Measurements from ENCODE around the gene RAB42.
"Not testable (repeated sequence)": the region's sequence is repeated elsewhere in the genome, so short reads cannot be mapped to it uniquely, and the experiment has no call there.

Gene RAB42

GRCh38 chr1:28591708-28592320 lies at the start of gene RAB42:
Gene RAB42 (plus strand): TSS chr1:28592265. CDS start chr1:28592512, 247 bp downstream.
- peak within 1 kb of the TSS; percentile 31 for H3K4me3 ChIP-seq (ENCODE audit: low read length)
- no peaks in the 10 kb centered on the region for H3K36me3 ChIP-seq (ENCODE audit: control insufficient read depth, insufficient read depth, low read length)
- H3K9ac ChIP-seq (ENCODE audit: low read length) = peak within 1 kb of the TSS; percentile 53
- H3K9me3 ChIP-seq (ENCODE audit: control insufficient read depth, low read length) = no peaks in the 10 kb centered on the region
- H3K27me3 ChIP-seq (ENCODE audit: control insufficient read depth, insufficient read depth, low read length) = peaks cover 3% of the 10 kb centered on the region
- H3K4me1 ChIP-seq (ENCODE audit: control insufficient read depth, insufficient read depth, low read length) = peaks cover 22% of the 10 kb centered on the region

DNA sequence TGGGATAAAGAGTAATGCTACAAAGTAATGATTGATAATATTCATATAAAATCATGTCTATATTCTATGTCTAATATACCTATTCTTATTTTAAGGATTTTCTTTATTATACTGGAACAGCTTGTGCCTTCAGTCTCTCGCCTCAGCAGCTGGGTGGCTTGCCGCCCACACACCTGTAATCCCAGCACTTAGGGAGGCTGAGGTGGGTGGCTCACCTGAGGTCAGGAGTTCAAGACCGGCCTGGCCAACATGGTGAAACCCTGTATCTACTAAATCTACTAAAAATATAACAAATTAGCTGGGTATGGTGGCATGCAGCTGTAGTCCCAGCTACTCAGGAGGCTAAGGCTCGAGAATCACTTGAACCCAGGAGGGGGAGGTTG lies 46.8 kb upstream of the RAB42 start:
- no peak overlapping the region for H3K4me3 ChIP-seq (ENCODE audit: low read length)

GRCh38 chr1:28548318-28548717 lies 43.7 kb upstream of the RAB42 start:
- no peak overlapping the region for H3K9ac ChIP-seq (ENCODE audit: low read length)
- no peaks in the 10 kb centered on the region for H3K36me3 ChIP-seq (ENCODE audit: control insufficient read depth, insufficient read depth, low read length)
- H3K4me1 ChIP-seq (ENCODE audit: control insufficient read depth, insufficient read depth, low read length) = no peaks in the 10 kb centered on the region
- H3K27me3 ChIP-seq (ENCODE audit: control insufficient read depth, insufficient read depth, low read length) = no peaks in the 10 kb centered on the region
- H3K4me3 ChIP-seq (ENCODE audit: low read length) = no peak overlapping the region
- H3K9me3 ChIP-seq (ENCODE audit: control insufficient read depth, low read length) = no peaks in the 10 kb centered on the region

More for the DNA sequence above, 46.8 kb upstream of the RAB42 start:
- H3K4me1 ChIP-seq (ENCODE audit: control insufficient read depth, insufficient read depth, low read length) = no peaks in the 10 kb centered on the region
- no peak overlapping the region for H3K9ac ChIP-seq (ENCODE audit: low read length)
- H3K9me3 ChIP-seq (ENCODE audit: control insufficient read depth, low read length) = no peaks in the 10 kb centered on the region
- no peaks in the 10 kb centered on the region for H3K36me3 ChIP-seq (ENCODE audit: control insufficient read depth, insufficient read depth, low read length)
- H3K27me3 ChIP-seq (ENCODE audit: control insufficient read depth, insufficient read depth, low read length) = no peaks in the 10 kb centered on the region

DNA sequence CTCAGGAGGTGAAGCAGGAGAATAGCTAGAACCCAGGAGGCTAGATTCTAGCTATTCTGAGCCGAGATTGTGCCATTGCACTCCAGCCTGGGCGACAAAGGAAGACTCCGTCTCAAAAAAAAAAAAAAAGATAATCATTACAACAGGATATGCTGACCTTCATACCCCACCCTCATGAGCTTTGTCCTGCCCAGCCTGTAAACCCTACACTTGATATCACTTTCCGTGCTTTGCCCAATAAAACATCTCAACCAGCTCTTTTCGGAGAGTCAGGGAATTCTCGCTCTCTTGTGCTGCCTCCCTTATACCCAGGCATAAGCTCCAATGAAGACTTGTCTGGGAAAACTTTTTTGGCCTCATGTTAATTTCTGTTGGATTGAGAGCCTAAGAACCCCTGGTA lies 40.7 kb upstream of the RAB42 start:
- no peak overlapping the region for H3K4me3 ChIP-seq (ENCODE audit: low read length)
- H3K9ac ChIP-seq (ENCODE audit: low read length) = no peak overlapping the region
- H3K4me1 ChIP-seq (ENCODE audit: control insufficient read depth, insufficient read depth, low read length) = no peaks in the 10 kb centered on the region
- H3K27me3 ChIP-seq (ENCODE audit: control insufficient read depth, insufficient read depth, low read length) = no peaks in the 10 kb centered on the region
- H3K9me3 ChIP-seq (ENCODE audit: control insufficient read depth, low read length) = no peaks in the 10 kb centered on the region
- H3K36me3 ChIP-seq (ENCODE audit: control insufficient read depth, insufficient read depth, low read length) = no peaks in the 10 kb centered on the region

GRCh38 chr1:28552758-28553663 lies 39.1 kb upstream of the RAB42 start, which contains the start of gene TRNAU1AP:
Gene TRNAU1AP (plus strand): TSS chr1:28553085. CDS start chr1:28553111, 26 bp downstream.
- no peaks in the 10 kb centered on the region for H3K27me3 ChIP-seq (ENCODE audit: control insufficient read depth, insufficient read depth, low read length)
- H3K9me3 ChIP-seq (ENCODE audit: control insufficient read depth, low read length) = no peaks in the 10 kb centered on the region
- peak within 1 kb of the TSS; percentile 91 for H3K9ac ChIP-seq (ENCODE audit: low read length)
- peak within 1 kb of the TSS; percentile 89 for H3K4me3 ChIP-seq (ENCODE audit: low read length)
- H3K4me1 ChIP-seq (ENCODE audit: control insufficient read depth, insufficient read depth, low read length) = no peaks in the 10 kb centered on the region
- no peaks in the 10 kb centered on the region for H3K36me3 ChIP-seq (ENCODE audit: control insufficient read depth, insufficient read depth, low read length)

DNA sequence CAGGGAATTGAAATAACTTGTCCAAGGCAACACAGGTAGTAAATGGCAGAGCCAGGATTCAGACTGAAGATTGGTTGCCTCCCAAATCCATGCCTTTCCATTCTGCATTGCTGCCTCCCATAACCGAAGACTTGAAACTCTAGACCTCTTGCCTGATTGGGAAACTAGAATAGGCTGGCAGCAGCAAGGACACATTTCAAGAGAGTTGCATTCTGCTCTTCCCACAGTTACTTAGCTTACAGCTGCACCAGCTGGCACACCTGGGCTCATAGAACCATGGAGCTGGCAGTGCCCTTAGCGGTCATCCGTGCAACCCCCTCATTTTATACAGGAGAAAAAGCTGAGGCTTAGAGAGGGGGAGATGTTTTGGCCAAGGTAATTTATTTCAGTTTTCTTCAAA lies 31.2 kb upstream of the RAB42 start:
- no peaks in the 10 kb centered on the region for H3K27me3 ChIP-seq (ENCODE audit: control insufficient read depth, insufficient read depth, low read length)
- peaks cover 6% of the 10 kb centered on the region for H3K36me3 ChIP-seq (ENCODE audit: control insufficient read depth, insufficient read depth, low read length)
- H3K4me1 ChIP-seq (ENCODE audit: control insufficient read depth, insufficient read depth, low read length) = no peaks in the 10 kb centered on the region
- H3K9me3 ChIP-seq (ENCODE audit: control insufficient read depth, low read length) = no peaks in the 10 kb centered on the region
- no peak overlapping the region for H3K4me3 ChIP-seq (ENCODE audit: low read length)
- no peak overlapping the region for H3K9ac ChIP-seq (ENCODE audit: low read length)

DNA sequence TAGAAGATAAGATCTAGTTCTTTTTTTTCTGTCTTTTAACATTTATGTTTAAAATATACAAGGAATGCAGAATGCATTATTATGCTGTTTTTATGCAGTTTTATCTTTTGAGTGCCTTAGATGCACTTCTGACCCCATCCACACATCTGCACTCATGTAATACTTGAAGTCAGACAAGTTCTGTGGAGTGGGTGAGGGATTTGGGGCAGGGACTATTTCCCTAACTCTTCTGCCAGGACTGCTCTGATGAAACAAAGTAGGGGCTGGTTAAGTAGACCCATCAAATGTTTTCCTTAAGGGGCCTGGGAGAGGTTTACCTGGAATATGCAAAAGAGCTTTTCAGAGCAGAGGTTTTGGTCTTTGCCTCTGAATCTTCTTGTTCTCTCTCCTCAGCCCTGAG lies 27.8 kb upstream of the RAB42 start:
- no peak overlapping the region for H3K9ac ChIP-seq (ENCODE audit: low read length)
- no peaks in the 10 kb centered on the region for H3K27me3 ChIP-seq (ENCODE audit: control insufficient read depth, insufficient read depth, low read length)
- H3K9me3 ChIP-seq (ENCODE audit: control insufficient read depth, low read length) = no peaks in the 10 kb centered on the region

GRCh38 chr1:28565040-28565439 lies 27.0 kb upstream of the RAB42 start:
- no peaks in the 10 kb centered on the region for H3K9me3 ChIP-seq (ENCODE audit: control insufficient read depth, low read length)
- H3K36me3 ChIP-seq (ENCODE audit: control insufficient read depth, insufficient read depth, low read length) = peaks cover 6% of the 10 kb centered on the region
- H3K27me3 ChIP-seq (ENCODE audit: control insufficient read depth, insufficient read depth, low read length) = no peaks in the 10 kb centered on the region
- H3K4me1 ChIP-seq (ENCODE audit: control insufficient read depth, insufficient read depth, low read length) = no peaks in the 10 kb centered on the region
- H3K4me3 ChIP-seq (ENCODE audit: low read length) = no peak overlapping the region
- H3K9ac ChIP-seq (ENCODE audit: low read length) = no peak overlapping the region

More for the DNA sequence above, 27.8 kb upstream of the RAB42 start:
- Histone ChIP-seq H3K4me3 (ENCODE audit: low read length) (no peak overlapping the region), H3K4me1 (ENCODE audit: control insufficient read depth, insufficient read depth, low read length) (no peaks in the 10 kb centered on the region), H3K36me3 (ENCODE audit: control insufficient read depth, insufficient read depth, low read length) (peaks cover 6% of the 10 kb centered on the region)

- Histone ChIP-seq H3K4me3 (ENCODE audit: low read length) (no peak overlapping the region), H3K36me3 (ENCODE audit: control insufficient read depth, insufficient read depth, low read length) (peaks cover 6% of the 10 kb centered on the region), H3K9me3 (ENCODE audit: control insufficient read depth, low read length) (no peaks in the 10 kb centered on the region), H3K4me1 (ENCODE audit: control insufficient read depth, insufficient read depth, low read length) (no peaks in the 10 kb centered on the region), H3K9ac (ENCODE audit: low read length) (no peak overlapping the region), H3K27me3 (ENCODE audit: control insufficient read depth, insufficient read depth, low read length) (no peaks in the 10 kb centered on the region)
Observed at GRCh38 chr1:28565726-28566125, 26.3 kb upstream of the RAB42 start.

- H3K9me3 ChIP-seq (ENCODE audit: control insufficient read depth, low read length) = no peaks in the 10 kb centered on the region
- peaks cover 6% of the 10 kb centered on the region for H3K36me3 ChIP-seq (ENCODE audit: control insufficient read depth, insufficient read depth, low read length)
- H3K27me3 ChIP-seq (ENCODE audit: control insufficient read depth, insufficient read depth, low read length) = no peaks in the 10 kb centered on the region
- no peak overlapping the region for H3K9ac ChIP-seq (ENCODE audit: low read length)
- no peak overlapping the region for H3K4me3 ChIP-seq (ENCODE audit: low read length)
- no peaks in the 10 kb centered on the region for H3K4me1 ChIP-seq (ENCODE audit: control insufficient read depth, insufficient read depth, low read length)
Observed at GRCh38 chr1:28566931-28567330, 25.1 kb upstream of the RAB42 start.

GRCh38 chr1:28571911-28572310 lies 20.2 kb upstream of the RAB42 start:
- no peaks in the 10 kb centered on the region for H3K4me1 ChIP-seq (ENCODE audit: control insufficient read depth, insufficient read depth, low read length)
- H3K9me3 ChIP-seq (ENCODE audit: control insufficient read depth, low read length) = no peaks in the 10 kb centered on the region
- H3K9ac ChIP-seq (ENCODE audit: low read length) = no peak overlapping the region
- no peak overlapping the region for H3K4me3 ChIP-seq (ENCODE audit: low read length)
- H3K27me3 ChIP-seq (ENCODE audit: control insufficient read depth, insufficient read depth, low read length) = no peaks in the 10 kb centered on the region
- H3K36me3 ChIP-seq (ENCODE audit: control insufficient read depth, insufficient read depth, low read length) = no peaks in the 10 kb centered on the region

- not testable (repeated sequence) for H3K4me1 ChIP-seq (ENCODE audit: control insufficient read depth, insufficient read depth, low read length); H3K36me3 ChIP-seq (ENCODE audit: control insufficient read depth, insufficient read depth, low read length); H3K4me3 ChIP-seq (ENCODE audit: low read length); H3K27me3 ChIP-seq (ENCODE audit: control insufficient read depth, insufficient read depth, low read length); H3K9ac ChIP-seq (ENCODE audit: low read length); H3K9me3 ChIP-seq (ENCODE audit: control insufficient read depth, low read length)
Observed at GRCh38 chr1:28572891-28573290, 19.2 kb upstream of the RAB42 start.
